GM21526 (cell line): ENCODE measurements around the gene CT45A6.
"Not testable (repeated sequence)": the region's sequence is repeated elsewhere in the genome, so short reads cannot be mapped to it uniquely, and the experiment has no call there.

Experiments
- ATAC-seq: cut with Tn5 transposase; IDR thresholded peaks from one replicate; pipeline ENCODE4 v1.9.1; 2021; ENCODE audit warnings: moderate library complexity; ENCODE audit not compliant: unreplicated experiment, low FRiP score

CT45A6 gene, protein sequence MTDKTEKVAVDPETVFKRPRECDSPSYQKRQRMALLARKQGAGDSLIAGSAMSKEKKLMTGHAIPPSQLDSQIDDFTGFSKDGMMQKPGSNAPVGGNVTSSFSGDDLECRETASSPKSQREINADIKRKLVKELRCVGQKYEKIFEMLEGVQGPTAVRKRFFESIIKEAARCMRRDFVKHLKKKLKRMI

GRCh38 chrX:135802687-135803086 is at the start of gene CT45A6:
TSS of gene CT45A6 (minus strand) at chrX:135802787. CDS start at chrX:135798993, 3,794 bp downstream.
- not testable (repeated sequence) for ATAC-seq

GRCh38 chrX:135837180-135837579 is 34.6 kb upstream of the CT45A6 start, which contains the start of gene CT45A7:
TSS of gene CT45A7 (minus strand) at chrX:135837280. CDS start at chrX:135833533, 3,747 bp downstream.
- ATAC-seq: not testable (repeated sequence)

DNA sequence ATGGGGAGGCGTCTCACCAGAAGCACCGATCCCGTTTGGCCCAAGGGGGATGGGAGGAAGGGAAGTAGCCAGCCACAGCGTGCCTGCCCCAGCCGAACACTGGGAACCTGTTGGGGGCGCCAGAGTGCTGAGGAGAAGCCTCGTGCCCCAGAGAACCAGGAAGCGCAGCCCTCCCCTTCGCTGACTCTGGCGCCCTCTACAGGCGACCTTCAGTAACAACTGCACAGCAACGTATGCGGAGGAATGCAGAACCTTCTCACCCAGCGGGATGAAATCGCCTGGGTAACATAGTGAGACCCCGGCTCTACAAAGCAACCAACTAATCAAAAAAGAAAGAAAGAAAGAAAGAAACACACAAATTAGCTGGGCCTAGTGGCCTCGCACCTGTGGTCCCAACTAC is 17.3 kb upstream of the CT45A6 start, which contains the start of gene CT45A2:
TSS of gene CT45A2 (minus strand) at position 101 of the 400 bp plus-strand sequence. CDS start 3,747 bp downstream, outside the sequence.
- not testable (repeated sequence) for ATAC-seq

- not testable (repeated sequence) for ATAC-seq
These were observed 17.2 kb downstream of the CT45A6 start, which contains the start of gene CT45A5 for GRCh38 chrX:135785403-135785802. TSS of gene CT45A5 (minus strand) at chrX:135785503. CDS start at chrX:135781729, 3,774 bp downstream.

GRCh38 chrX:135768091-135768490 is 34.5 kb downstream of the CT45A6 start, which contains the start of gene CT45A3:
TSS of gene CT45A3 (minus strand) at chrX:135768191. CDS start at chrX:135764444, 3,747 bp downstream.
- not testable (repeated sequence) for ATAC-seq

GRCh38 chrX:135744739-135745138 is 57.8 kb downstream of the CT45A6 start:
- not testable (repeated sequence) for ATAC-seq
